ENCODE measurements around the gene MKRN3. TPM values are rescaled to one million over a fixed set of nuclear protein-coding genes. Genes with fewer than 3 reads are reported as not detected.

The MKRN3 gene
- total RNA-seq, 1 experiment from 2014 or later, result 7.9 TPM

GRCh38 chr15:23570486-23570885 lies 5.0 kb downstream of the MKRN3 start:
- Histone ChIP-seq H3K27ac (ENCODE audit: low read length) (no peak overlapping the region), H3K27me3 (ENCODE audit: control insufficient read depth, insufficient read depth, low read length) (no peaks in the 10 kb centered on the region), H3K4me1 (ENCODE audit: control insufficient read depth, insufficient read depth, low read length) (peaks cover 8% of the 10 kb centered on the region; the same call in 1 of the 2 replicates), H3K9me3 (ENCODE audit: control insufficient read depth, insufficient read depth, low read depth, low read length) (no peaks in the 10 kb centered on the region), H3K4me3 (ENCODE audit: low read depth in 2 of 2, low read length in 2 of 2) (no peak overlapping the region), H3K36me3 (ENCODE audit: control insufficient read depth, insufficient read depth, low read length) (peaks cover 6% of the 10 kb centered on the region)
- in situ Hi-C loops (cut with HindIII; ENCODE audit: low pct_unique_long_range_greater_than_20kb, low sequenced_read_pairs) (no loop called here), intact Hi-C loops (cut with micrococcal nuclease; ENCODE audit: unreplicated experiment) (no loop called here)
- TF ChIP-seq POLR2AphosphoS5 (IDR thresholded peaks at IDR 0.05; ENCODE audit: low read depth, low read length), result no peak
- TF ChIP-seq, protein P1, sequence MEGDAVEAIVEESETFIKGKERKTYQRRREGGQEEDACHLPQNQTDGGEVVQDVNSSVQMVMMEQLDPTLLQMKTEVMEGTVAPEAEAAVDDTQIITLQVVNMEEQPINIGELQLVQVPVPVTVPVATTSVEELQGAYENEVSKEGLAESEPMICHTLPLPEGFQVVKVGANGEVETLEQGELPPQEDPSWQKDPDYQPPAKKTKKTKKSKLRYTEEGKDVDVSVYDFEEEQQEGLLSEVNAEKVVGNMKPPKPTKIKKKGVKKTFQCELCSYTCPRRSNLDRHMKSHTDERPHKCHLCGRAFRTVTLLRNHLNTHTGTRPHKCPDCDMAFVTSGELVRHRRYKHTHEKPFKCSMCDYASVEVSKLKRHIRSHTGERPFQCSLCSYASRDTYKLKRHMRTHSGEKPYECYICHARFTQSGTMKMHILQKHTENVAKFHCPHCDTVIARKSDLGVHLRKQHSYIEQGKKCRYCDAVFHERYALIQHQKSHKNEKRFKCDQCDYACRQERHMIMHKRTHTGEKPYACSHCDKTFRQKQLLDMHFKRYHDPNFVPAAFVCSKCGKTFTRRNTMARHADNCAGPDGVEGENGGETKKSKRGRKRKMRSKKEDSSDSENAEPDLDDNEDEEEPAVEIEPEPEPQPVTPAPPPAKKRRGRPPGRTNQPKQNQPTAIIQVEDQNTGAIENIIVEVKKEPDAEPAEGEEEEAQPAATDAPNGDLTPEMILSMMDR (IDR thresholded peaks at IDR 0.05), result no peak
- TF ChIP-seq, protein P2, sequence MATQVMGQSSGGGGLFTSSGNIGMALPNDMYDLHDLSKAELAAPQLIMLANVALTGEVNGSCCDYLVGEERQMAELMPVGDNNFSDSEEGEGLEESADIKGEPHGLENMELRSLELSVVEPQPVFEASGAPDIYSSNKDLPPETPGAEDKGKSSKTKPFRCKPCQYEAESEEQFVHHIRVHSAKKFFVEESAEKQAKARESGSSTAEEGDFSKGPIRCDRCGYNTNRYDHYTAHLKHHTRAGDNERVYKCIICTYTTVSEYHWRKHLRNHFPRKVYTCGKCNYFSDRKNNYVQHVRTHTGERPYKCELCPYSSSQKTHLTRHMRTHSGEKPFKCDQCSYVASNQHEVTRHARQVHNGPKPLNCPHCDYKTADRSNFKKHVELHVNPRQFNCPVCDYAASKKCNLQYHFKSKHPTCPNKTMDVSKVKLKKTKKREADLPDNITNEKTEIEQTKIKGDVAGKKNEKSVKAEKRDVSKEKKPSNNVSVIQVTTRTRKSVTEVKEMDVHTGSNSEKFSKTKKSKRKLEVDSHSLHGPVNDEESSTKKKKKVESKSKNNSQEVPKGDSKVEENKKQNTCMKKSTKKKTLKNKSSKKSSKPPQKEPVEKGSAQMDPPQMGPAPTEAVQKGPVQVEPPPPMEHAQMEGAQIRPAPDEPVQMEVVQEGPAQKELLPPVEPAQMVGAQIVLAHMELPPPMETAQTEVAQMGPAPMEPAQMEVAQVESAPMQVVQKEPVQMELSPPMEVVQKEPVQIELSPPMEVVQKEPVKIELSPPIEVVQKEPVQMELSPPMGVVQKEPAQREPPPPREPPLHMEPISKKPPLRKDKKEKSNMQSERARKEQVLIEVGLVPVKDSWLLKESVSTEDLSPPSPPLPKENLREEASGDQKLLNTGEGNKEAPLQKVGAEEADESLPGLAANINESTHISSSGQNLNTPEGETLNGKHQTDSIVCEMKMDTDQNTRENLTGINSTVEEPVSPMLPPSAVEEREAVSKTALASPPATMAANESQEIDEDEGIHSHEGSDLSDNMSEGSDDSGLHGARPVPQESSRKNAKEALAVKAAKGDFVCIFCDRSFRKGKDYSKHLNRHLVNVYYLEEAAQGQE (IDR thresholded peaks at IDR 0.05; ENCODE audit: insufficient read depth in 1 of 2, low read depth in 2 of 2, low read length in 1 of 2), result no peak
- no peak for TF ChIP-seq TCF7L2 (IDR thresholded peaks at IDR 0.05; ENCODE audit: low read depth, low read length)
- no peak for TF ChIP-seq SIN3A (IDR thresholded peaks at IDR 0.05; ENCODE audit: borderline replicate concordance, insufficient read depth, low read depth, low read length)
- ATAC-seq (no peak), DNase-seq (ENCODE audit: low read depth, low spot score) (no peak)
- POLR2A ChIA-PET, result no interaction called here
- no TSS peak for BruUV-seq (replicated peaks)
- CTCF ChIA-PET, result no interaction called here

DNA sequence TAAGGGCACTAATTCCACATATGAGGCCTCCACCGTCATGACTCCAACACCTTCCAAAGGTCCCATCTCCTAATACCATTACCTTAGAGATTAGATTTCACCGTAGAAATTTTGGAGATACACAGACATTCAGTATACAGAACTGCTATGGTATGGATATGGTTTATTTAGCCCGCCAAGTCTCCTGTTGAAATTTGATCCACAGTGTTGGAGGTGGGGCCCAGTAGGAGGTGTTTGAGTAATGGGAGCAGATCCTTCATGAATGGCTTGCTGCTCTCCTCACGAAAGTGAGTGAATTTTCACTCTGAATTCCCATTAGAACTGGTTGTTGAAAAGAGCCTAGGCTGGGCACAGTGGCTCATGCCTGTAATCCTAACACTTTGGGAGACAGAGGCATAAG lies 7.4 kb downstream of the MKRN3 start:
- POLR2A ChIA-PET, result no interaction called here
- H3K9me3 ChIP-seq (ENCODE audit: control insufficient read depth, insufficient read depth, low read depth, low read length), result no peaks in the 10 kb centered on the region
- no peaks in the 10 kb centered on the region for H3K27me3 ChIP-seq (ENCODE audit: control insufficient read depth, insufficient read depth, low read length)
- intact Hi-C loops (cut with micrococcal nuclease; ENCODE audit: unreplicated experiment), result no loop called here
- DNase-seq (ENCODE audit: low read depth, low spot score) (no peak), ATAC-seq (no peak)
- no peak for TF ChIP-seq SIN3A (IDR thresholded peaks at IDR 0.05; ENCODE audit: borderline replicate concordance, insufficient read depth, low read depth, low read length)
- TF ChIP-seq POLR2AphosphoS5 (IDR thresholded peaks at IDR 0.05; ENCODE audit: low read depth, low read length), result no peak
- TF ChIP-seq TCF7L2 (IDR thresholded peaks at IDR 0.05; ENCODE audit: low read depth, low read length), result no peak
- TF ChIP-seq, protein P2 (IDR thresholded peaks at IDR 0.05; ENCODE audit: insufficient read depth in 1 of 2, low read depth in 2 of 2, low read length in 1 of 2), result no peak
- TF ChIP-seq, protein P1 (IDR thresholded peaks at IDR 0.05), result no peak
- peaks cover 8% of the 10 kb centered on the region; the same call in 1 of the 2 replicates for H3K4me1 ChIP-seq (ENCODE audit: control insufficient read depth, insufficient read depth, low read length)
- CTCF ChIA-PET, result no interaction called here
- no TSS peak for BruUV-seq (replicated peaks)
- no peaks in the 10 kb centered on the region; the same call in 1 of the 2 replicates for H3K36me3 ChIP-seq (ENCODE audit: control insufficient read depth, insufficient read depth, low read length)
- in situ Hi-C loops (cut with HindIII; ENCODE audit: low pct_unique_long_range_greater_than_20kb, low sequenced_read_pairs), result no loop called here
- H3K27ac ChIP-seq (ENCODE audit: low read length), result no peak overlapping the region
- no peak overlapping the region for H3K4me3 ChIP-seq (ENCODE audit: low read depth in 2 of 2, low read length in 2 of 2)

All from Panc1 (cell line).